Left ventricle myocardium inferior (tissue), 1 donor: ENCODE results near the gene PPP1R18. TPM values are rescaled to one million over a fixed set of nuclear protein-coding genes. Genes with fewer than 3 reads are reported as not detected.

Source experiments
- DNase-seq: peaks from one replicate; pipeline ENCODE4 v3.0.0-alpha.2; 2020
- H3K27ac ChIP-seq: fragments of 200-600 bp; replicated peaks from 2 replicates; pipeline ENCODE4 v1.8.0; 2021
- H3K27me3 ChIP-seq: fragments of 200-600 bp; 2 replicates; pipeline ENCODE4 v1.8.0; 2021; ENCODE audit warnings: low read depth
- H3K36me3 ChIP-seq: fragments of 200-600 bp; 2 replicates; pipeline ENCODE4 v1.8.0; 2021
- H3K4me1 ChIP-seq: fragments of 200-600 bp; 2 replicates; pipeline ENCODE4 v1.8.0; 2021
- H3K4me3 ChIP-seq: fragments of 200-600 bp; 2 replicates; pipeline ENCODE4 v1.8.0; 2021; ENCODE audit warnings: mild to moderate bottlenecking, moderate library complexity
- H3K9me3 ChIP-seq: fragments of 200-600 bp; replicated peaks from 2 replicates; pipeline ENCODE4 v1.8.0; 2021
- CTCF ChIP-seq: fragments of 200-600 bp; IDR thresholded peaks from 2 replicates; pipeline ENCODE4 v1.8.0; 2021; ENCODE audit warnings: antibody characterized with exemption, mild to moderate bottlenecking, borderline replicate concordance
- intact Hi-C: fragments of 100-400 bp; cut with micrococcal nuclease; formaldehyde crosslinking; loops from one replicate; pipeline ENCODE4 v1.11.0; 2022
- long read RNA-seq: library from polyadenylated mRNA; unstranded; transcript quantifications from one replicate; pipeline ENCODE4 v2.0.0, GENCODE V29; 2021
- total RNA-seq: library from RNA; stranded (reverse); fragmentation: NEBNext Ultra II Directional; extraction: Animal tissue kit (Norgen Biotek cat#: 25700); gene quantifications from one replicate; pipeline ENCODE4 v1.2.1, GENCODE V29; 2021
- donor health status: DM: no; HTN: yes; CAD: no; lungs with severe emphysema.

Gene PPP1R18
- total RNA-seq = 14.5 TPM
- long read RNA-seq, partial matches to known transcripts = 0 of 4 reads
- long read RNA-seq, other reads (novel, unspliced or antisense) = 0 of 4 reads

GRCh38 chr6:30686009-30686907 lies at the start of gene PPP1R18:
TSS of gene PPP1R18 (minus strand) at chr6:30686645. CDS start at chr6:30686018, 627 bp downstream.
- intact Hi-C loops = no loop called here
- no peaks in the 10 kb centered on the region for H3K36me3 ChIP-seq
- H3K27ac ChIP-seq = peak within 1 kb of the TSS; percentile 97
- TF ChIP-seq CTCF = no peak
- no peaks in the 10 kb centered on the region for H3K27me3 ChIP-seq
- no peaks in the 10 kb centered on the region for H3K9me3 ChIP-seq
- peak; percentile 88 for DNase-seq
- H3K4me3 ChIP-seq = peak within 1 kb of the TSS; percentile 83
- peaks cover 96% of the 10 kb centered on the region for H3K4me1 ChIP-seq

- Histone ChIP-seq H3K4me3 (no peak overlapping the region), H3K36me3 (peaks cover 97% of the 10 kb centered on the region), H3K27me3 (no peaks in the 10 kb centered on the region), H3K27ac (no peak overlapping the region), H3K4me1 (peaks cover 62% of the 10 kb centered on the region), H3K9me3 (no peaks in the 10 kb centered on the region)
- intact Hi-C loops = no loop called here
- no peak for TF ChIP-seq CTCF
- no peak for DNase-seq
Measured at GRCh38 chr6:30735668-30736314, 49.3 kb upstream of the PPP1R18 start.

GRCh38 chr6:30732237-30732943 lies 45.9 kb upstream of the PPP1R18 start:
- no peaks in the 10 kb centered on the region for H3K27me3 ChIP-seq
- no peak overlapping the region for H3K4me3 ChIP-seq
- H3K36me3 ChIP-seq = peaks cover 98% of the 10 kb centered on the region
- no peak for DNase-seq
- intact Hi-C loops = no loop called here
- TF ChIP-seq CTCF = no peak
- H3K27ac ChIP-seq = no peak overlapping the region
- no peaks in the 10 kb centered on the region for H3K9me3 ChIP-seq
- H3K4me1 ChIP-seq = peaks cover 35% of the 10 kb centered on the region

GRCh38 chr6:30730601-30731435 lies 44.4 kb upstream of the PPP1R18 start:
- no peaks in the 10 kb centered on the region for H3K27me3 ChIP-seq
- intact Hi-C loops = no loop called here
- peaks cover 32% of the 10 kb centered on the region for H3K4me1 ChIP-seq
- peaks cover 96% of the 10 kb centered on the region for H3K36me3 ChIP-seq
- peak overlapping the region; percentile 27 for H3K4me3 ChIP-seq
- H3K27ac ChIP-seq = peak overlapping the region; percentile 58
- TF ChIP-seq CTCF = peak; percentile 76
- H3K9me3 ChIP-seq = no peaks in the 10 kb centered on the region
- DNase-seq = peak; percentile 74
